ENCODE measurements around the gene PKP3. TPM values are rescaled to one million over a fixed set of nuclear protein-coding genes. Genes with fewer than 3 reads are reported as not detected.

Gene PKP3
- total RNA-seq, 2 donors from 2014 or later = 2.0 to 5.9 TPM

GRCh38 chr11:406796-407650, 13.0 kb downstream of the PKP3 start:
- peaks cover 6 to 13% of the 10 kb centered on the region in 2 donors for H3K4me1 ChIP-seq (ENCODE audit: control insufficient read depth in 1 of 2, low read depth in 2 of 2)
- no peaks in the 10 kb centered on the region for H3K27me3 ChIP-seq (replicated peaks; ENCODE audit: insufficient read depth)
- H3K36me3 ChIP-seq = no peaks in the 10 kb centered on the region
- ATAC-seq (ENCODE audit: insufficient number of reproducible peaks, low FRiP score, low read depth) (peak; percentile 29), DNase-seq (ENCODE audit: low spot score) (no peak)
- H3K27ac ChIP-seq = peak overlapping the region in 1 of 2 donors; percentile 26
- peak overlapping the region; percentile 86 for H3K4me3 ChIP-seq
- no peak for TF ChIP-seq CTCF (IDR thresholded peaks at IDR 0.05)
- no peaks in the 10 kb centered on the region for H3K9me3 ChIP-seq

- peak overlapping the region; percentile 57 for H3K4me3 ChIP-seq
- no peak for DNase-seq (ENCODE audit: low spot score)
- no peaks in the 10 kb centered on the region for H3K36me3 ChIP-seq
- H3K27ac ChIP-seq = no peak overlapping the region
- no peaks in the 10 kb centered on the region for H3K27me3 ChIP-seq (replicated peaks; ENCODE audit: insufficient read depth)
- peaks cover 6 to 13% of the 10 kb centered on the region in 2 donors for H3K4me1 ChIP-seq (ENCODE audit: control insufficient read depth in 1 of 2, low read depth in 2 of 2)
- ATAC-seq (ENCODE audit: insufficient number of reproducible peaks, low FRiP score, low read depth) = no peak
- no peak for TF ChIP-seq CTCF (IDR thresholded peaks at IDR 0.05)
- no peaks in the 10 kb centered on the region for H3K9me3 ChIP-seq
Measured at GRCh38 chr11:407651-408123, 13.7 kb downstream of the PKP3 start.

GRCh38 chr11:408154-409007, 14.4 kb downstream of the PKP3 start:
- DNase-seq (ENCODE audit: low spot score) (no peak), ATAC-seq (ENCODE audit: insufficient number of reproducible peaks, low FRiP score, low read depth) (no peak)
- Histone ChIP-seq H3K9me3 (no peaks in the 10 kb centered on the region), H3K27ac (no peak overlapping the region), H3K27me3 (replicated peaks; ENCODE audit: insufficient read depth) (no peaks in the 10 kb centered on the region), H3K4me3 (no peak overlapping the region), H3K4me1 (ENCODE audit: control insufficient read depth in 1 of 2, low read depth in 2 of 2) (peaks cover 6 to 13% of the 10 kb centered on the region in 2 donors), H3K36me3 (no peaks in the 10 kb centered on the region)
- TF ChIP-seq CTCF (IDR thresholded peaks at IDR 0.05) = no peak

GRCh38 chr11:409008-409599, 15.1 kb downstream of the PKP3 start:
- H3K36me3 ChIP-seq = no peaks in the 10 kb centered on the region
- H3K27me3 ChIP-seq (replicated peaks; ENCODE audit: insufficient read depth) = no peaks in the 10 kb centered on the region
- no peak for ATAC-seq (ENCODE audit: insufficient number of reproducible peaks, low FRiP score, low read depth)
- no peak for TF ChIP-seq CTCF (IDR thresholded peaks at IDR 0.05)
- no peak for DNase-seq (ENCODE audit: low spot score)
- H3K9me3 ChIP-seq = no peaks in the 10 kb centered on the region
- peaks cover 6 to 13% of the 10 kb centered on the region in 2 donors for H3K4me1 ChIP-seq (ENCODE audit: control insufficient read depth in 1 of 2, low read depth in 2 of 2)
- H3K27ac ChIP-seq = no peak overlapping the region
- H3K4me3 ChIP-seq = no peak overlapping the region

Data from thoracic aorta (tissue), 2 donors.